ENCODE measurements around the gene TMEM259.

Gene TMEM259

DNA sequence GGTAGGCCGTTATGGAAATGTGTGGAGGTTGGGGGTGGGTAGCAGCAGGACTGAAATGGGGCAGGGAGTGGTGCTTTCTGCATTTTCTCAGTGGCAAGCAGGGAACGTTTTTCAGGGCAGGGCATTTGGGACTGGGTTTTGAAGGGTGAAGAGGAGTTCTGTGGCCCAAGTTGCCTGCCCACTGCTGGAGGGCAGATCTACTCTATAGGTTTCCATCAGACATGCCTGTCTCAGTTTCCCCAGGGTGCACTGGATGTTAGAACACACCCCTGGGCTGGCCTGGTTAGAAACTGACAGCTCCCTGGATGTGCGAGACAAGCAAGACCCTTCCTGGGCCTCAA lies 21.6 kb downstream of the TMEM259 start:
- Histone ChIP-seq H3K36me3 (ENCODE audit: insufficient read depth, low read length) (no peaks in the 10 kb centered on the region), H3K9ac (ENCODE audit: low read depth, low read length) (no peak overlapping the region), H3K4me1 (ENCODE audit: insufficient read depth, low read length) (no peaks in the 10 kb centered on the region; the same call in 1 of the 2 replicates), H3K9me3 (ENCODE audit: control insufficient read depth, insufficient read depth, low read length) (no peaks in the 10 kb centered on the region)

DNA sequence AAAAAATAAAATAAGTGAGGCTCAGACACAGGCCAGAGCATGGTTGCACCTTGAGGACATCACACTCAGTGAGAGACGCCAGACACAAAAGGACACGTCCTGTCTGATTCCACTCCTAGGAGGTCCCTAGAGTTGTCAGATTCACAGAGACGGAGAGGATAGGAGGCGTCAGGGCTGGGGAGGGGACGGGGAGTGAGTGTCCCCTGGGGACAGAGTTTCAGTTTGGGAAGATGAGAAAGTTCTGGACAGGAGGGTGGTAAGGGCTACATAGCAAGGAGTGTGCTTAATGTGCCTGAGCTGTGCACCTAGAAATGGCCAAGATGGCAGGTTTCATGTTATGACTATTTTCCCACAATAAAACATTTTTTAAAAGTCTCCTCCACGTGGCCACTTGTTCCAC lies 22.9 kb downstream of the TMEM259 start:
- Histone ChIP-seq H3K36me3 (ENCODE audit: insufficient read depth, low read length) (no peaks in the 10 kb centered on the region; the same call in 1 of the 2 replicates), H3K9me3 (ENCODE audit: control insufficient read depth, insufficient read depth, low read length) (no peaks in the 10 kb centered on the region), H3K4me1 (ENCODE audit: insufficient read depth, low read length) (no peaks in the 10 kb centered on the region; the same call in 1 of the 2 replicates), H3K9ac (ENCODE audit: low read depth, low read length) (no peak overlapping the region)

DNA sequence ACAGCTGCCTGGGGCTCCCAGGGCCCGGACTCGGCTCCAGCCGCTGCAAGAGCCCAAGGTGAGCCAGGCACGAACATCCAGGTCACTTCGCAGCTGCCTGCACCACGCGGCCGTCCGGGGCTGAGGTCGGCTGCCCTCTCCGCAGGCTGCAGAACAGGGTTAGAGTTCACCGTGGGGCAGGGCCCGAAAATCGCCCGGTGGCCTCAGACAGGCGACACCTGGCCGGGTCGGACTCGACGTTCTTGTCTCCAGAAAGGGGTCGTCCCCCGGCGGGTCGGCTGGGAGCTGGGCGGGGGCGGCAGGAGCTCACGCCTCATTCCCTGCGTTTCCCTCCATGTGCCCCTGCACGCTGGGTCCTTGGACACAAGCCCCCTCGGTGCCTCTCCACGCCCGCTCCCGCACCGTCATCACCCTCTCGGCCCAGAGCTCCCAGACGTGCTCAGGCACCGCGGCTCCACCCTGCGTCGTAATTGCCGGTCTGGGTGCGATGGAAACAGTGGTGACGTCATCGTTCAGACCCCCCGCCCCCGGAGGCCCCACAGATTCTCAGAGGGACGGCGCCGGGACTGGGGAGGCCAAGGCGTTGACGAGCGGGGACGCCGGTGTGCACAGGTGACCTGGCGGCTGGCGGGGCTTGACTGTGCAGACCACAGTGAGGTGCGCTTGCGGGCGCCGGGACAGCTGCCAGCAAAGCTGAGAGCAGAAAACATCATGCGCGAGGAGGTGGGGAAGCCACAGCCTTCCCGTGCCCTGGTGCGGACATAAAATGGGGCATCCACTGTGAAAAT lies 24.7 kb downstream of the TMEM259 start:
- Histone ChIP-seq H3K4me1 (ENCODE audit: insufficient read depth, low read length) (no peaks in the 10 kb centered on the region; the same call in 1 of the 2 replicates), H3K9ac (ENCODE audit: low read depth, low read length) (peak overlapping the region; percentile 41; the same call in 1 of the 2 replicates), H3K36me3 (ENCODE audit: insufficient read depth, low read length) (no peaks in the 10 kb centered on the region; the same call in 1 of the 2 replicates), H3K9me3 (ENCODE audit: control insufficient read depth, insufficient read depth, low read length) (no peaks in the 10 kb centered on the region)

DNA sequence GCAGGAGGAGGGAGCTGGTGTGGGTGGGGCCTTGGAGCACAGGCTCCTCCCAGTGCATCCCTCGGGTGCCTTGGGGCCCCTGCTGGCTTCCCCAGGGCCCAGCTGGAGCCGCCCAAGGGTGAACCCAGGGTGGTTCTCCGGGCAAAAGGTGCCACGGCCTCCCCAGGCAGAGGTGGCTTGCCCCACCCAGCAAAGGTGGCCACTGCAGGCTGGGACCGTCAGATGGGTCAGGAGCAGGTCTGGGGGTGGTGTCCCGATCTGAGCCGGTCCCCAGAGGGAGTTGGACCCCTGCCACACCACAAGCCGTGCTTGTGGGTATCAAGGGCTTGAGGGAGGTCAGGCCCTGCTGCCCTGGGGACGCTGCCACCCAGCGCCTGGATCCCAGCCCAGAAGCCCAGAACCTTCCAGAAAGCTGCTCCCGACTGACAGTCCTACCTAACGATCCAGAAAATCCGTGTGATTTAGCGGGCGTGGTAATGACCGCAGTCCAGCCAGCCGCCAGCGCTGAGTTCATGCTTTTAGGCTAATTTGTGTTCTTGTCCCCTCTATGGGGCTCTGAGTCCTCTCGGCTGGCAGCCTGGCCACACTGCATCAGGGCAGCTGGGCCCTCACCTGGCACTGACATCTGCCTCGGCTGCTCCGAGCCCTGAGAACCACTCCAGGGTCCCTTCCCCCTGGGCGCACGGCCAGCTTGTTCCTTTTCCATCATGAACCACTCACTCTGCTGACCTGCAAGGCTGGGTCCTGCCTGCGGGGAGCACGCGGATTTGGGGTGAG lies 25.7 kb downstream of the TMEM259 start:
- Histone ChIP-seq H3K4me1 (ENCODE audit: insufficient read depth, low read length) (peaks cover 8% of the 10 kb centered on the region; the same call in 1 of the 2 replicates), H3K36me3 (ENCODE audit: insufficient read depth, low read length) (no peaks in the 10 kb centered on the region; the same call in 1 of the 2 replicates), H3K9me3 (ENCODE audit: control insufficient read depth, insufficient read depth, low read length) (no peaks in the 10 kb centered on the region), H3K9ac (ENCODE audit: low read depth, low read length) (no peak overlapping the region)

DNA sequence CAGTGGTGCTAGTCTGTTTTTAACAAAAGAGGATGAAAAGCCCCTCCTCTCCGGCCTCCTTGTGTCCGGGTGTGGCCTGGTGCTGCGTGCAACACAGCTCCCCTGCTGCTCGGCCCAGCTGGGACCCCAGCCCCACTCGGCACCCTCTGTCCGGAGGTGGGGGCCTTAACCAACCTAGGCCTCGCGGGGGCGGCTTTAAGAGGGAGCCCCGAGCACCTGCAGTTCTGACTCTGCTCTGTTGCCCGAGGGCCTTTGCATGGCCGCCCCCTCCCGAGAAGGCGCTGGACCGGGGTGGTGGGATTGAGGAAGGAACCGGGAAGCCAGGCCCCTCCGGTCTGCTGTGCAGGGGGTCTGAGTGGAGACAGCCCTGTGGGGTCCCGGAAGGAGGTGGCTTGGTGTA lies 26.4 kb downstream of the TMEM259 start:
- Histone ChIP-seq H3K36me3 (ENCODE audit: insufficient read depth, low read length) (no peaks in the 10 kb centered on the region; the same call in 1 of the 2 replicates), H3K4me1 (ENCODE audit: insufficient read depth, low read length) (peaks cover 8% of the 10 kb centered on the region; the same call in 1 of the 2 replicates), H3K9ac (ENCODE audit: low read depth, low read length) (no peak overlapping the region), H3K9me3 (ENCODE audit: control insufficient read depth, insufficient read depth, low read length) (no peaks in the 10 kb centered on the region)

DNA sequence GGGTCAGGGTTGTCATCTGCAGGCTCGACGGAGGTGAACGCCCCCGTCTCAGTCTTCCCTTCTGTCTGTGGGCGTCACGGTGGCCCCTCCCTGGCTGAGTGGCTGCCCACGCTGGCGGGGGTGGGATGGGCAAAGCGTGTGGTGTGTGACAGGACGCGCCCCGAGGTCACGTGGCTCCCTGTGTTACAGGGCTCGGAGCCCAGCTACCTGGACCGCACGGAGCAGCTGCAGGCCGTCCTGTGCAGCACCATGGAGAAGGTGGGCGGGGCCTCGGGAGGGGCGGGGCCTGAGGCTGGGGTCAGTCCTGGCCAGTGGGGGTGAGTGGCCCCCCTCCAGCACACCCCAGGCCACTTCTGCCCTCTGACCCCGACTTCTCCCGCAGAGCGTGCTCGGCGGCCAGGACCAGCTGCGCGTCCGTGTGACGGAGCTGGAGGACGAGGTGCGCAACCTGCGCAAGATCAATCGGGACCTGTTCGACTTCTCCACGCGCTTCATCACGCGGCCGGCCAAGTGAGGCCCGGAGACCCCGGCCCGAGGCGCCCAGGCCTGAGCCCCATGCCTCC lies 27.0 kb downstream of the TMEM259 start:
- Histone ChIP-seq H3K4me1 (ENCODE audit: insufficient read depth, low read length) (peaks cover 8% of the 10 kb centered on the region; the same call in 1 of the 2 replicates), H3K36me3 (ENCODE audit: insufficient read depth, low read length) (no peaks in the 10 kb centered on the region; the same call in 1 of the 2 replicates), H3K9me3 (ENCODE audit: control insufficient read depth, insufficient read depth, low read length) (no peaks in the 10 kb centered on the region), H3K9ac (ENCODE audit: low read depth, low read length) (no peak overlapping the region)

DNA sequence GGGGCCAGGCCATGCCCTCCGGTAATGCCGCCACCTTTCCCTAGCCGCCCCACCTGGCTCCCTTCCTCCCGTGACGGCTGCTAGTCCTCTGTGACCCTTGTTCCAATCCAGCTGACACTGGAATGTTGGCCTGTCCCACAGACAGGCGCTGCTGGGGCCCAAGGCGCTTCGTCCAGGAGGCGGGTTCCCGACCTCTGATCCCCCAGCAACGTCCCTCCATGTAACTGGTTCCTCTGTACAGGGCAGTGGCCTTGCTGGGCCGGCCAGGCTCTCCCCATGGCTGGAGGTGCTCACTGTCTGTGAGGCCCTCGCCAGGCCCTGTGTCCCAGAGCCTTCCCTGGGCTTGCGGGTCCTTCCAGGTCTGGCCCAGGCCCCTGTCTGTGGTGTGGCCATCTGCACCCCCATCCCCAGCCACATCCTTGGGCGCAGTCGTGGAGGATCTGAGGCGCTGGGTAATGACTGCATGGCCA lies 27.5 kb downstream of the TMEM259 start:
- peaks cover 8% of the 10 kb centered on the region; the same call in 1 of the 2 replicates for H3K4me1 ChIP-seq (ENCODE audit: insufficient read depth, low read length)
- no peak overlapping the region for H3K9ac ChIP-seq (ENCODE audit: low read depth, low read length)
- no peaks in the 10 kb centered on the region for H3K9me3 ChIP-seq (ENCODE audit: control insufficient read depth, insufficient read depth, low read length)
- no peaks in the 10 kb centered on the region; the same call in 1 of the 2 replicates for H3K36me3 ChIP-seq (ENCODE audit: insufficient read depth, low read length)

DNA sequence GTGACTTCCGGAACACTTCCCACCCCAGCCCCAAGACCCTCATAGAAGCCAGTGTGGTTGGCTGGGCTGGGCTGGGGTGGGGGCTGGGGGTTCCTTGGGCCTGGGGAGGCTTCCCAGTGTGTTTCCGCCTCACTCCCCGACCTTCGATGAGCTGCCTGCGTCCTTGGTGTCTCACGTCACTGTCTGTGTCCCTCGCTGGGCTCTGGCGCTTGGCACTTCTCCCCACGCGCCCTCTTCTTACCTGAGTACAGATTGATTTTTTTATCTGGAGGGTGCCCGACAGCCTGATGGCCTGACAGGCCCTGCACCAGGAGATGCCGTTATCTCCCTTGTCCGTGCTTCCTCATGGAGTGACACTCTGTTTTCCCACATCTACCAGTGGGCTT lies 28.3 kb downstream of the TMEM259 start:
- H3K9ac ChIP-seq (ENCODE audit: low read depth, low read length) = no peak overlapping the region
- no peaks in the 10 kb centered on the region for H3K9me3 ChIP-seq (ENCODE audit: control insufficient read depth, insufficient read depth, low read length)

DNA sequence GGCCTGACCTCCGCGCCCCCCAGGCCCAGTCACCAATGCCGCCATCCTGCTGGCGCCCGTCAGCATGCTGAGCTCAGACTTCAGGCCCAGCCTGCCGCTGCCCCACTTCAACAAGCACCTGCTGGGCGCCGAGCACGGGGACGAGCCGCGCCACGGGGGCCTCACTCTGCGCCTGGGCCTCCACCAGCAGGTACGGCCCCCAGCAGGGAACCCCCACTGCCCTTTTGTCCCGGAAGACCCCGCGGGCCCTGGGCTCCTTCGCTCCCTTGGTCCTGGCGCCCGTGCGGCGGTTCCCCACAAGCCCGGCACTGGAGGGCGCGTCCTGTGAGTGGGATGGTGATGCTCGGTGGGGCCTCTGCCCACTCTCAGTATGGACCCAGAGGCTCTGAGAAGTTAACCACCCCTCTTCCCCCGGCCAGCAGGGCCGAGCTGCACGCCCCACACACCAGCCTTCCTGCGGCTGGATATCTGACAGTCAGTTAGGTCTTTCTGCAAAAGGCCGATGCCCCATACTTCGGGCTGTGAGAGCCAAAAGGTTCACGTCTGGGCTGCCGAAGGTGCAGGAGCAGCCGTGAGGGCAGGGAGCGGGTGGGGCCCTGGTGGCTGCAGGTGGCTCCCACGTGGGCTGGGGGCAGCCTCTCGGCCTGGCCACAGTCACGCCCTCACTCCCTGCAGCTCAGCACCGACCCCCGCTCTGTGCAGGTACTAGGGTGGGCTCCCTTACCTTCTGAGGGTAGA lies 28.8 kb downstream of the TMEM259 start:
- Histone ChIP-seq H3K4me1 (ENCODE audit: insufficient read depth, low read length) (peaks cover 8% of the 10 kb centered on the region; the same call in 1 of the 2 replicates), H3K9ac (ENCODE audit: low read depth, low read length) (no peak overlapping the region), H3K9me3 (ENCODE audit: control insufficient read depth, insufficient read depth, low read length) (no peaks in the 10 kb centered on the region), H3K36me3 (ENCODE audit: insufficient read depth, low read length) (no peaks in the 10 kb centered on the region; the same call in 1 of the 2 replicates)

More for the DNA sequence above, 28.3 kb downstream of the TMEM259 start:
- H3K4me1 ChIP-seq (ENCODE audit: insufficient read depth, low read length) = peaks cover 8% of the 10 kb centered on the region; the same call in 1 of the 2 replicates
- H3K36me3 ChIP-seq (ENCODE audit: insufficient read depth, low read length) = no peaks in the 10 kb centered on the region; the same call in 1 of the 2 replicates

DNA sequence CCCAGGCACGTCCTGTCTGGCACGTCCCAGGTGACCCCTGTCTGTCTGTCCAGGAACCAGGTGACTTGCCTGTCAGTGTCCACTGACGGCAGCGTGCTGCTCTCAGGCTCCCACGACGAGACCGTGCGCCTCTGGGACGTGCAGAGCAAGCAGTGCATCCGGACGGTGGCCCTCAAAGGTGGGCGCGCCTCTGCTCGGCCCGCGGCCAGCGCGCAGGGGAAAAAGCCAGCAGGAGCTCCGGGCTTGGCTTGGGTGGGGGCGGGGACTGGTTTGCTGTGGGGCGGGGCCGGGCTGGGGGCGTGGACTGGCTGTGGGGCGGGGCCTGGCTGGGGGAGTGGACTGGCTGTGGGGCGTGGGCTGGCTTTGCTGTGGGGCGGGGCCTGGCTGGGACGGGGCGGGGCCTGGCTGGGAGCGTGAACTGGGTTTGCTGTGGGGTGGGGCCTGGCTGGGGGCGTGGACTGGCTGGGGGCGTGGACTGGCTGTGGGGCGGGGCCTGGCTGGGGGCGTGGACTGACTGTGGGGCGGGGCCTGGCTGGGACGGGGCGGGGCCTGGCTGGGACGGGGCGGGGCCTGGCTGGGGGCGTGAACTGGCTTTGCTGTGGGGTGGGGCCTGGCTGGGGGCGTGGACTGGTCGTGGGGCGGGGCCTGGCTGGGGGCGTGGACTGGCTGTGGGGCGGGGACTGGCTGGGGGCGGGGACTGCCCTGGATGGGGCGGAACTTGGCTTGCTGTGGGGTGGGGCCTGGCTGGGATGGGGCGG lies 29.6 kb downstream of the TMEM259 start:
- H3K9me3 ChIP-seq (ENCODE audit: control insufficient read depth, insufficient read depth, low read length) = no peaks in the 10 kb centered on the region
- no peaks in the 10 kb centered on the region; the same call in 1 of the 2 replicates for H3K36me3 ChIP-seq (ENCODE audit: insufficient read depth, low read length)
- H3K9ac ChIP-seq (ENCODE audit: low read depth, low read length) = no peak overlapping the region
- peaks cover 8% of the 10 kb centered on the region; the same call in 1 of the 2 replicates for H3K4me1 ChIP-seq (ENCODE audit: insufficient read depth, low read length)

DNA sequence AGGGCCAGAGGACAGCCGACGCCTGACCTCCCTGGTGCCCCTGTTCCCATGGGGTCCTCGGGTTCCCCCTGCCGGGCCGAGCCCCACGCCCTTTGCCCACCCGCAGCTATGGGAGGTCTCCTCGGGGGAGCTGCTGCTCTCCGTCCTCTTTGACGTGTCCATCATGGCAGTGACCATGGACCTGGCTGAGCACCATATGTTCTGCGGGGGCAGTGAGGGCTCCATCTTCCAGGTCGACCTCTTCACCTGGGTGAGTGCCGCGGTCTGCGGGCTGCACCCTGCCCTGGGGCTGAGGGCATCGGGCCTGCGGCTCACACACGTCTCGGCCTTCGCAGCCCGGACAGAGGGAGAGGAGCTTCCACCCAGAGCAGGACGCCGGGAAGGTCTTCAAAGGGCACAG lies 30.2 kb downstream of the TMEM259 start:
- no peaks in the 10 kb centered on the region for H3K9me3 ChIP-seq (ENCODE audit: control insufficient read depth, insufficient read depth, low read length)
- H3K4me1 ChIP-seq (ENCODE audit: insufficient read depth, low read length) = peaks cover 8% of the 10 kb centered on the region; the same call in 1 of the 2 replicates
- no peak overlapping the region for H3K9ac ChIP-seq (ENCODE audit: low read depth, low read length)
- H3K36me3 ChIP-seq (ENCODE audit: insufficient read depth, low read length) = no peaks in the 10 kb centered on the region; the same call in 1 of the 2 replicates

DNA sequence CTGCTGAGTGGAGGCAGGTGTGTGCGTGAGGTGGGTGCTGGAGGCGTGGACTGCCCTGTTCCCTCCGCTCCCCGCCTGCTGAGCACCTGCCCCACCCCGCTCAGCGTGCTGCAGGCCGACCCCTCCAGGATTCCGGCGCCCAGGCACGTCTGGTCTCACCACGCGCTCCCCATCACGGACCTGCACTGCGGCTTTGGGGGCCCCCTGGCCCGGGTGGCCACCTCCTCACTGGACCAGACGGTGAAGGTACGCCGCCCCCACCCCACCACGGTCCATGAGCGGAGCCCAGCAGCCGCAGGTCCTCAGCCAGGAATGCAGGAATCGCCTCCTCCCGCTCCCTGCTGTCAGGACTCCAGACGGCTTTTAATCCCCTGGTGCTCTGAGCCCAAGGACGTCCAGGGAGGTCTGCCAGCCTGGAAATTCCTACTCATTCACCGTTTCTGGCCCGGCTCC lies 30.8 kb downstream of the TMEM259 start:
- H3K4me1 ChIP-seq (ENCODE audit: insufficient read depth, low read length) = peaks cover 8% of the 10 kb centered on the region; the same call in 1 of the 2 replicates
- no peaks in the 10 kb centered on the region for H3K9me3 ChIP-seq (ENCODE audit: control insufficient read depth, insufficient read depth, low read length)
- H3K36me3 ChIP-seq (ENCODE audit: insufficient read depth, low read length) = no peaks in the 10 kb centered on the region; the same call in 1 of the 2 replicates
- H3K9ac ChIP-seq (ENCODE audit: low read depth, low read length) = no peak overlapping the region

All from ES-I3 (cell line).